ENCODE measurements around the gene NRN1L.

DNA sequence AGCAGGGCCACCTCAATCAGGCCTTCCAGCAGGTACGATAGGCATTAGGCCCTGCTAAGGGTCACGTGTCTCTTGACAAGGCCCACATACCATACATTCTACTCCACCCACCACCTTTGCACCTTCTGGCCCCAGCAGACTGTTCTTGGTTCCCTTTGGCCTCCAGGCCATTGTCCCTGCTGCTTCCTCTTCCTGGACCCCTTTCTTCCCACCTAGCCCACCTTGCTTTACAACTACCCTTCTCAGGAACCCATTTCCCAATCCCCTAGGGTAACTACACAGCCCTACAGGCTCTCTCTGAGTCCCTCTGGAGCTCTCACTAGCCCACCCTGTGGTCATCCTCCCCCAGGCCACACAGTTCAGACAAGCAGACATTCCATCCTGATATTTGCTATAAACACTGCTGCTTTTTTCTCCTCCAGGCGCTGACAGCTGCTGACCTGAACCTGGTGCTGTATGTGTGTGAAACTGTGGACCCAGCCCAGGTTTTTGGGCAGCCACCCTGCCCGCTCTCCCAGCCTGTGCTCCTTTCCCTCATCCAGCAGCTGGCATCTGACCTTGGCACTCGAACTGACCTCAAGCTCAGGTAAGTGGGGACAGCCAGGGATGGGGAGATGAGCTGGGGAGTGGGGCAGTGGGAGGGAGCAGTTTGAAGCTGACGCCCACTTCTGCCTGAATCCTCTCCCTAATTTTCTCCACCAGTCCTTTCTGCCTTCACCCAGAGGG is 1.4 kb upstream of the NRN1L start:
- TF ChIP-seq, protein P1, sequence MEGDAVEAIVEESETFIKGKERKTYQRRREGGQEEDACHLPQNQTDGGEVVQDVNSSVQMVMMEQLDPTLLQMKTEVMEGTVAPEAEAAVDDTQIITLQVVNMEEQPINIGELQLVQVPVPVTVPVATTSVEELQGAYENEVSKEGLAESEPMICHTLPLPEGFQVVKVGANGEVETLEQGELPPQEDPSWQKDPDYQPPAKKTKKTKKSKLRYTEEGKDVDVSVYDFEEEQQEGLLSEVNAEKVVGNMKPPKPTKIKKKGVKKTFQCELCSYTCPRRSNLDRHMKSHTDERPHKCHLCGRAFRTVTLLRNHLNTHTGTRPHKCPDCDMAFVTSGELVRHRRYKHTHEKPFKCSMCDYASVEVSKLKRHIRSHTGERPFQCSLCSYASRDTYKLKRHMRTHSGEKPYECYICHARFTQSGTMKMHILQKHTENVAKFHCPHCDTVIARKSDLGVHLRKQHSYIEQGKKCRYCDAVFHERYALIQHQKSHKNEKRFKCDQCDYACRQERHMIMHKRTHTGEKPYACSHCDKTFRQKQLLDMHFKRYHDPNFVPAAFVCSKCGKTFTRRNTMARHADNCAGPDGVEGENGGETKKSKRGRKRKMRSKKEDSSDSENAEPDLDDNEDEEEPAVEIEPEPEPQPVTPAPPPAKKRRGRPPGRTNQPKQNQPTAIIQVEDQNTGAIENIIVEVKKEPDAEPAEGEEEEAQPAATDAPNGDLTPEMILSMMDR (IDR thresholded peaks at IDR 0.05; ENCODE audit: low read depth, low read length, poor library complexity, severe bottlenecking): no peak
- no peak for TF ChIP-seq EZH2phosphoT487 (IDR thresholded peaks at IDR 0.05; ENCODE audit: borderline replicate concordance, low read length)

Data from DOHH2 (cell line).